ENCODE results near the gene PRR16. TPM values are rescaled to one million over a fixed set of nuclear protein-coding genes. Genes with fewer than 3 reads are reported as not detected.

Gene PRR16
- total RNA-seq, 1 donor from 2014 or later = 0.95 TPM

DNA sequence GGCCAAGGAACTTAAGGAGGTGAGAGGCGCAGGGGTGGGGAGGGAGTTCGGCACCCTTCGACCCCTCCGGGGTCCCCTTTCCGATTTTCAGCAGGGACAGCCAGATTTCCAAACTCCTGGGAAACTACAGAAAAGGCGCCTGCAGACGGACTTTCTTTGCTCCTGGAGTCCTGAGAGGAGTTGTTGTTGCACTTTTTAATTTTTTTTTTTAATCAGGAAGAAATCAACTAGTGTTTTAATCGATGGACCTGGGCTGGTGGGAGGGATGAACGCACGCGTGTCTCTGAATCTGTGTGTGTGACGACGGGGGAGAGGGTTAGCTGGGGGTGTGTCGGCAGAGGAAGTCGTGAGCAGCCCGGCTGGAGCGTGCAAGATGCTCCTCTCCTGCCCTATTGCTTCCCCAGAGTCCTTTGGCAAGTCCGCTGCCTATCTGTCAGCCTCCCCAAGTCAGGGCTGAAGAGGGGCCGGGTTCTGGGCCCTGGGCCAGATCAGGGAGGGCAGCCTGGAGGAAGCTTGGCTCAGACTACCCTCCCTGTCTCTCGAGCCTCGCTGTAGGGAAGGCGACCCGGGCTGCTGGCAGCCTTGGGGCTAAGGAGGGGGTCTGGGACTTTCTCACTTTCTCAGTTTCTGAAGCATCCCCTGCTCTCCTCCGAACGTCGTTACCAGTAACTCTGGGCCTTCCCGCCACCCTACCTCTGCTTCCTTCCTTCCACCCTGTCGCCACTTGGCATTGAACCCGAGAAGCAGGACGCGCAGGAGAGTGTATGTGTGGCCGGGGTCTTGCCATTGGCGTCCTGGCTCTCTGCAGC lies 731 bp downstream of the PRR16 start:
- Histone ChIP-seq H3K27me3 (ENCODE audit: low read depth) (peaks cover 28% of the 10 kb centered on the region), H3K4me3 (peak overlapping the region; percentile 59), H3K9me3 (no peaks in the 10 kb centered on the region), H3K36me3 (no peaks in the 10 kb centered on the region), H3K4me1 (peaks cover 16% of the 10 kb centered on the region), H3K27ac (peak overlapping the region; percentile 66)
- ATAC-seq (peak; percentile 71 to 77), DNase-seq (no peak)
- TF ChIP-seq, protein P1, sequence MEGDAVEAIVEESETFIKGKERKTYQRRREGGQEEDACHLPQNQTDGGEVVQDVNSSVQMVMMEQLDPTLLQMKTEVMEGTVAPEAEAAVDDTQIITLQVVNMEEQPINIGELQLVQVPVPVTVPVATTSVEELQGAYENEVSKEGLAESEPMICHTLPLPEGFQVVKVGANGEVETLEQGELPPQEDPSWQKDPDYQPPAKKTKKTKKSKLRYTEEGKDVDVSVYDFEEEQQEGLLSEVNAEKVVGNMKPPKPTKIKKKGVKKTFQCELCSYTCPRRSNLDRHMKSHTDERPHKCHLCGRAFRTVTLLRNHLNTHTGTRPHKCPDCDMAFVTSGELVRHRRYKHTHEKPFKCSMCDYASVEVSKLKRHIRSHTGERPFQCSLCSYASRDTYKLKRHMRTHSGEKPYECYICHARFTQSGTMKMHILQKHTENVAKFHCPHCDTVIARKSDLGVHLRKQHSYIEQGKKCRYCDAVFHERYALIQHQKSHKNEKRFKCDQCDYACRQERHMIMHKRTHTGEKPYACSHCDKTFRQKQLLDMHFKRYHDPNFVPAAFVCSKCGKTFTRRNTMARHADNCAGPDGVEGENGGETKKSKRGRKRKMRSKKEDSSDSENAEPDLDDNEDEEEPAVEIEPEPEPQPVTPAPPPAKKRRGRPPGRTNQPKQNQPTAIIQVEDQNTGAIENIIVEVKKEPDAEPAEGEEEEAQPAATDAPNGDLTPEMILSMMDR (IDR thresholded peaks at IDR 0.05) = no peak
- intact Hi-C loops (cut with DNase I) = no loop called here

- ATAC-seq = peak; percentile 33 to 56
These were observed 1.4 kb downstream of the PRR16 start for GRCh38 chr5:120465436-120465961.

GRCh38 chr5:120466341-120467006 lies 2.4 kb downstream of the PRR16 start:
- H3K27me3 ChIP-seq (ENCODE audit: low read depth) = peaks cover 28% of the 10 kb centered on the region
- H3K36me3 ChIP-seq = no peaks in the 10 kb centered on the region
- DNase-seq (no peak), ATAC-seq (no peak)
- peak overlapping the region; percentile 59 for H3K4me3 ChIP-seq
- no peaks in the 10 kb centered on the region for H3K9me3 ChIP-seq
- TF ChIP-seq, protein P1 (IDR thresholded peaks at IDR 0.05) = no peak
- H3K27ac ChIP-seq = no peak overlapping the region
- intact Hi-C loops (cut with DNase I) = no loop called here
- H3K4me1 ChIP-seq = peaks cover 16% of the 10 kb centered on the region

More at GRCh38 chr5:120465436-120465961, 1.4 kb downstream of the PRR16 start:
- H3K27me3 ChIP-seq (ENCODE audit: low read depth) = peaks cover 28% of the 10 kb centered on the region
- no peaks in the 10 kb centered on the region for H3K36me3 ChIP-seq
- intact Hi-C loops (cut with DNase I) = no loop called here
- DNase-seq = no peak
- peak overlapping the region; percentile 66 for H3K27ac ChIP-seq
- no peaks in the 10 kb centered on the region for H3K9me3 ChIP-seq
- TF ChIP-seq, protein P1 (IDR thresholded peaks at IDR 0.05) = no peak
- H3K4me1 ChIP-seq = peaks cover 16% of the 10 kb centered on the region
- peak overlapping the region; percentile 59 for H3K4me3 ChIP-seq

GRCh38 chr5:120471971-120472370 lies 7.9 kb downstream of the PRR16 start:
- DNase-seq (no peak), ATAC-seq (no peak)
- H3K9me3 ChIP-seq = no peaks in the 10 kb centered on the region
- no peak overlapping the region for H3K4me3 ChIP-seq
- TF ChIP-seq, protein P1 (IDR thresholded peaks at IDR 0.05) = no peak
- no peak overlapping the region for H3K27ac ChIP-seq
- intact Hi-C loops (cut with DNase I) = no loop called here
- H3K36me3 ChIP-seq = no peaks in the 10 kb centered on the region
- no peaks in the 10 kb centered on the region for H3K27me3 ChIP-seq (ENCODE audit: low read depth)
- H3K4me1 ChIP-seq = no peaks in the 10 kb centered on the region

GRCh38 chr5:120472911-120473310 lies 8.8 kb downstream of the PRR16 start:
- no peaks in the 10 kb centered on the region for H3K4me1 ChIP-seq
- no peak overlapping the region for H3K4me3 ChIP-seq
- ATAC-seq = no peak
- DNase-seq = no peak
- TF ChIP-seq, protein P1 (IDR thresholded peaks at IDR 0.05) = no peak
- H3K27me3 ChIP-seq (ENCODE audit: low read depth) = no peaks in the 10 kb centered on the region
- no peaks in the 10 kb centered on the region for H3K36me3 ChIP-seq
- intact Hi-C loops (cut with DNase I) = no loop called here
- H3K27ac ChIP-seq = no peak overlapping the region
- no peaks in the 10 kb centered on the region for H3K9me3 ChIP-seq
